ENCODE results near the gene KRT17. TPM values are rescaled to one million over a fixed set of nuclear protein-coding genes. Genes with fewer than 3 reads are reported as not detected.

Gene KRT17
- total and polyA plus RNA-seq, 8 donors: 0.42 to 28.4 (median 2.0) TPM

GRCh38 chr17:41639492-41640473 lies 15.4 kb upstream of the KRT17 start:
- DNase-seq (no peak), ATAC-seq (no peak), FAIRE-seq (no peak)
- Histone ChIP-seq H3K36me3 (no peaks in the 10 kb centered on the region), H3K4me1 (peaks cover 4 to 6% (median 5%) of the 10 kb centered on the region in 3 donors), H3K27me3 (no peaks in the 10 kb centered on the region), H3K27ac (no peak overlapping the region), H3K9me3 (no peaks in the 10 kb centered on the region), H3K4me3 (no peak overlapping the region)
- intact Hi-C loops (cut with DNase I): loop anchor here in 1 of 3 donors (10.0 kb wide), 1 partner anchor 65 kb away; the partner anchor contains the start of gene KRT9
- WGBS, 2 donors: 82 to 89% methylated on average over 7 of the region's 7 CpGs
- no peak for TF ChIP-seq CTCF (IDR thresholded peaks at IDR 0.05)

GRCh38 chr17:41638941-41639340 lies 14.6 kb upstream of the KRT17 start:
- Histone ChIP-seq H3K36me3 (no peaks in the 10 kb centered on the region), H3K27ac (no peak overlapping the region), H3K4me1 (peaks cover 4 to 6% (median 5%) of the 10 kb centered on the region in 3 donors), H3K4me3 (no peak overlapping the region), H3K9me3 (no peaks in the 10 kb centered on the region), H3K27me3 (no peaks in the 10 kb centered on the region)
- ATAC-seq (peak in 1 of 4 donors; percentile 16), DNase-seq (no peak), FAIRE-seq (no peak)
- TF ChIP-seq CTCF (IDR thresholded peaks at IDR 0.05): no peak
- intact Hi-C loops (cut with DNase I): no loop called here
- WGBS, 2 donors: 83 to 86% methylated on average over 6 of the region's 6 CpGs

- H3K4me3 ChIP-seq: no peak overlapping the region
- no peaks in the 10 kb centered on the region for H3K27me3 ChIP-seq
- no peaks in the 10 kb centered on the region for H3K9me3 ChIP-seq
- ATAC-seq (no peak), FAIRE-seq (no peak), DNase-seq (no peak)
- intact Hi-C loops (cut with DNase I): no loop called here
- WGBS, 2 donors: 75 to 77% methylated on average over 5 of the region's 5 CpGs
- no peak for TF ChIP-seq CTCF (IDR thresholded peaks at IDR 0.05)
- no peak overlapping the region for H3K27ac ChIP-seq
- H3K36me3 ChIP-seq: no peaks in the 10 kb centered on the region
- H3K4me1 ChIP-seq: peaks cover 4 to 6% (median 5%) of the 10 kb centered on the region in 3 donors
Measured at GRCh38 chr17:41638194-41638593, 13.8 kb upstream of the KRT17 start.

GRCh38 chr17:41636652-41637051 lies 12.3 kb upstream of the KRT17 start:
- no peak for TF ChIP-seq CTCF (IDR thresholded peaks at IDR 0.05)
- H3K27ac ChIP-seq: no peak overlapping the region
- intact Hi-C loops (cut with DNase I): no loop called here
- H3K4me3 ChIP-seq: no peak overlapping the region
- FAIRE-seq (no peak), DNase-seq (no peak), ATAC-seq (no peak)
- WGBS, 2 donors: 91% methylated on average over 9 of the region's 9 CpGs
- H3K36me3 ChIP-seq: no peaks in the 10 kb centered on the region
- H3K4me1 ChIP-seq: peaks cover 4 to 6% (median 5%) of the 10 kb centered on the region in 3 donors
- H3K27me3 ChIP-seq: no peaks in the 10 kb centered on the region
- H3K9me3 ChIP-seq: no peaks in the 10 kb centered on the region
